Suprapubic skin (tissue), 4 donors: ENCODE measurements around the gene USP54.

Source experiments
- CTCF ChIP-seq, 2 donors: fragments of 200-600 bp in 1 of 2; fragments of 450-650 bp in 1 of 2; sonication (generic) in 1 of 2; IDR thresholded peaks; one replicate each; pipeline ENCODE4 v1.5.1; 2016 to 2019; ENCODE audit warnings: antibody characterized with exemption in 2 of 2, mild to moderate bottlenecking in 1 of 2, moderate library complexity in 1 of 2
- EP300 ChIP-seq: sonication (generic); formaldehyde crosslinking; IDR thresholded peaks from one replicate; pipeline ENCODE4 v1.6.1; 2017; ENCODE audit warnings: antibody characterized with exemption
- POLR2A ChIP-seq, 2 donors: fragments of 450-650 bp; IDR thresholded peaks; one replicate each; pipeline ENCODE4 v1.6.1; 2017; ENCODE audit warnings: antibody characterized with exemption in 2 of 2, mild to moderate bottlenecking in 2 of 2, moderate library complexity in 2 of 2
- POLR2AphosphoS5 ChIP-seq, 3 donors: sonication (generic); formaldehyde crosslinking; IDR thresholded peaks; one replicate each; pipeline ENCODE4 v1.6.1; 2017; ENCODE audit warnings: antibody characterized with exemption in 3 of 3

- TF ChIP-seq CTCF (IDR thresholded peaks at IDR 0.05) (no peak), POLR2A (IDR thresholded peaks at IDR 0.05) (no peak), EP300 (no peak), POLR2AphosphoS5 (IDR thresholded peaks at IDR 0.05) (no peak)
Observed at GRCh38 chr10:73522263-73522662, 68.9 kb downstream of the USP54 start.
